Neutrophil (primary cell): Measurements from ENCODE around the gene SERP1.

Source experiments
- H3K27ac ChIP-seq: fragments of 200-600 bp; sonication (generic); 2 replicates; pipeline ENCODE4 v1.5.1; 2016; ENCODE audit warnings: mild to moderate bottlenecking, moderate library complexity
- H3K27me3 ChIP-seq: fragments of 200-600 bp; sonication (generic); 2 replicates; pipeline ENCODE4 v1.6.0; 2016; ENCODE audit warnings: mild to moderate bottlenecking
- H3K36me3 ChIP-seq: fragments of 200-600 bp; sonication (generic); 2 replicates; pipeline ENCODE4 v1.5.1; 2017
- H3K4me1 ChIP-seq, 2 experiments: fragments of 200-600 bp in 1 of 2; sonication (generic) in 1 of 2; 1 replicate in 1 of 2; 2 replicates in 1 of 2; pipeline versions ENCODE4 v1.5.1 to v1.6.1; 2013 to 2016; ENCODE audit warnings: low read depth in 1 of 2, low read length in 1 of 2, mild to moderate bottlenecking in 1 of 2, moderate library complexity in 1 of 2; ENCODE audit not compliant: control insufficient read depth in 1 of 2, insufficient read depth in 1 of 2
- H3K4me3 ChIP-seq, 2 experiments: fragments of 200-600 bp in 1 of 2; sonication (generic) in 1 of 2; 1 replicate in 1 of 2; 2 replicates in 1 of 2; pipeline ENCODE4 v1.5.1; 2013 to 2016; ENCODE audit warnings: low read depth in 1 of 2, low read length in 1 of 2, mild to moderate bottlenecking in 1 of 2, moderate library complexity in 1 of 2
- H3K9me3 ChIP-seq: fragments of 200-600 bp; sonication (generic); 2 replicates; pipeline ENCODE4 v1.5.1; 2016
- TF ChIP-seq, protein P1 (sequence below): fragments of 200-600 bp; sonication (generic); IDR thresholded peaks from 2 replicates; pipeline ENCODE4 v1.5.1; 2016; ENCODE audit warnings: antibody characterized with exemption

The SERP1 gene

DNA sequence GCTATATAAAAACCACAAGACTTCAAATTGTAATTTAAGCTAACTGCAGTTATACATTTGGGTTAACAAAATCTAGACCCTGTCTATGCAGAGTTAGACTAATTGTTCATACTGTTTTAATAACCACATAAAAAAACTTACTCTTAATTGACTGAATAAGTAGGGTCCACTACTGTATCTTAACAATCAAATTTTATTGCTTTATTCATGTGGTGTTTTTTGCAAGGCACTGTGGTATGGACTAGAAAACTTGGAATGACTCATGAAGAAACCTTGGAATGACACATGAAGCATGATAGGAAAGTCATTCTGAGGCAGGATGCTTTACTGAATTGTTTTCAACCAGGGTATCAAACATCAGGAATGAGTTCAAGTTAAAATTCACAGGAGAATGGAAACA, 2.3 kb downstream of the SERP1 start:
- H3K27ac ChIP-seq = peak overlapping the region; percentile 95
- H3K4me1 ChIP-seq = peaks cover 39 to 44% of the 10 kb centered on the region in 2 experiments
- H3K27me3 ChIP-seq = no peaks in the 10 kb centered on the region
- peaks cover 16% of the 10 kb centered on the region for H3K36me3 ChIP-seq
- TF ChIP-seq, protein P1, sequence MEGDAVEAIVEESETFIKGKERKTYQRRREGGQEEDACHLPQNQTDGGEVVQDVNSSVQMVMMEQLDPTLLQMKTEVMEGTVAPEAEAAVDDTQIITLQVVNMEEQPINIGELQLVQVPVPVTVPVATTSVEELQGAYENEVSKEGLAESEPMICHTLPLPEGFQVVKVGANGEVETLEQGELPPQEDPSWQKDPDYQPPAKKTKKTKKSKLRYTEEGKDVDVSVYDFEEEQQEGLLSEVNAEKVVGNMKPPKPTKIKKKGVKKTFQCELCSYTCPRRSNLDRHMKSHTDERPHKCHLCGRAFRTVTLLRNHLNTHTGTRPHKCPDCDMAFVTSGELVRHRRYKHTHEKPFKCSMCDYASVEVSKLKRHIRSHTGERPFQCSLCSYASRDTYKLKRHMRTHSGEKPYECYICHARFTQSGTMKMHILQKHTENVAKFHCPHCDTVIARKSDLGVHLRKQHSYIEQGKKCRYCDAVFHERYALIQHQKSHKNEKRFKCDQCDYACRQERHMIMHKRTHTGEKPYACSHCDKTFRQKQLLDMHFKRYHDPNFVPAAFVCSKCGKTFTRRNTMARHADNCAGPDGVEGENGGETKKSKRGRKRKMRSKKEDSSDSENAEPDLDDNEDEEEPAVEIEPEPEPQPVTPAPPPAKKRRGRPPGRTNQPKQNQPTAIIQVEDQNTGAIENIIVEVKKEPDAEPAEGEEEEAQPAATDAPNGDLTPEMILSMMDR = no peak
- H3K4me3 ChIP-seq = no peak overlapping the region
- H3K9me3 ChIP-seq = no peaks in the 10 kb centered on the region

GRCh38 chr3:150543531-150543930, 2.8 kb downstream of the SERP1 start:
- no peaks in the 10 kb centered on the region for H3K27me3 ChIP-seq
- no peak overlapping the region for H3K27ac ChIP-seq
- TF ChIP-seq, protein P1 = no peak
- no peaks in the 10 kb centered on the region for H3K9me3 ChIP-seq
- H3K36me3 ChIP-seq = peaks cover 16% of the 10 kb centered on the region
- no peak overlapping the region for H3K4me3 ChIP-seq
- peaks cover 39 to 44% of the 10 kb centered on the region in 2 experiments for H3K4me1 ChIP-seq

GRCh38 chr3:150543128-150543527, 3.2 kb downstream of the SERP1 start:
- H3K36me3 ChIP-seq = peaks cover 16% of the 10 kb centered on the region
- TF ChIP-seq, protein P1 = no peak
- H3K4me3 ChIP-seq = no peak overlapping the region
- no peaks in the 10 kb centered on the region for H3K27me3 ChIP-seq
- no peaks in the 10 kb centered on the region for H3K9me3 ChIP-seq
- peaks cover 39 to 44% of the 10 kb centered on the region in 2 experiments for H3K4me1 ChIP-seq
- H3K27ac ChIP-seq = peak overlapping the region; percentile 19

DNA sequence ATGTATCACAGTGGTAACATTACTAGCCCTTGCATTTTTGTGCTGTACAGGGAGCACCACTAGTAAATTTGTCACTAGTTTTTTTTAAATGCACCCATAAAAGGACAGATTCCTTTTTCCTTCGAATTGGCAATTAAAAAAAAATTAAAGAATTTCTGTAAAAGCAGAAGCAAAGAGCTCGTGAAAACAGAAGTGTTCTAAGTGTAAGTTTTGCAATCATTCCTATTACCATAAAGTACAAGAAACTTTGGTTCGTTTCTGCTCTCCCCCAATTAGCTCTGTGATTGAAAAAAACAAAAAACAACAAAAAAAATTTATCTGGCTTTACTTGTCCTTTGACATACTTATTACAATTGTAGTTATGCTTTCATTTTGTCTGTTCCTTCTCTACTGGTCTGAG, 5.3 kb downstream of the SERP1 start:
- TF ChIP-seq, protein P1 = no peak

DNA sequence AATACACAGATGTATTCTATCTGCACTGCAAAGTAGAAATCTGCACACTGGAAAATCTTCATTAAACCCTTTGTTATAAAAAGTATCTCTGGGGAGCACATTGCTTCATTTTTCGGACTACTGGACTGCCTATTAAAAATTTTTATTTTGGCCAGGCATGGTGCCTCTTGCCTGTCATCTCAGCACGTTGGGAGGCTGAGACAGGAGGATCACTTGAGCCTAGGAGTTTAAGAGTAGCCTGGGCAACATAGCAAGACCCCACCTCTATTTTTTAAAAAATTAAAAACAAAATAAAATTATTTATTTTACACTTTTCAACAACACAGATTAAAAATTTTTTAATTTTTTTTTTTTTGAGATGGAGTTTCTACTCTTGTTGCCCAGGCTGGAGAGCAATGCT, 6.0 kb downstream of the SERP1 start:
- Histone ChIP-seq H3K4me3 (no peak overlapping the region), H3K27me3 (no peaks in the 10 kb centered on the region), H3K9me3 (no peaks in the 10 kb centered on the region), H3K4me1 (peaks cover 27 to 32% of the 10 kb centered on the region in 2 experiments), H3K36me3 (peaks cover 16% of the 10 kb centered on the region), H3K27ac (peak overlapping the region; percentile 75)
- TF ChIP-seq, protein P1 = no peak

More for the DNA sequence above, 5.3 kb downstream of the SERP1 start:
- H3K27me3 ChIP-seq = no peaks in the 10 kb centered on the region
- peaks cover 16% of the 10 kb centered on the region for H3K36me3 ChIP-seq
- H3K27ac ChIP-seq = peak overlapping the region; percentile 75
- H3K4me1 ChIP-seq = peaks cover 30 to 33% of the 10 kb centered on the region in 2 experiments
- H3K4me3 ChIP-seq = no peak overlapping the region
- no peaks in the 10 kb centered on the region for H3K9me3 ChIP-seq
